Raji (cell line): ENCODE results near the gene CDK14.

ENCODE experiments used
- POLR2A ChIP-seq: IDR thresholded peaks from 2 replicates; pipeline ENCODE4 v1.6.1; 2011; ENCODE audit warnings: low read depth, low read length, control low read depth; ENCODE audit not compliant: insufficient read depth

CDK14 gene

DNA sequence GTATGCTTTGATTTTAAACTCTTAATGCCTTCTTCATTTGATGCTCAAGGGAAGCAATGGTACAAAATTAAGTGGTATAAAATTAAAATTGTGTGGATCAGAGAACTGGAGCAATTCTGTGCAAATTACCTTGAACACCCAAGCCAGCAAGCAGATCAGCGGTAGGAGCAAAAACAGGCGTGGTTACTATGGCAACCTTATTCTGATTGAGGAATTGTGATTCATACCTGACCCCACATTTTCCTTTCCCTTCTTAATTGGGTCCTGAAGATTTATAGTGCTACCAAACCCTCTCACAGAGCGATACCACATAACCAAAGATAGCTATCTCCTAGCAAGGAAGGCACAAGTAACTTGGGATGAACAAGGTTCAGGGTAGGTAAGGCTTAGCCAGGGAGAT, 595.6 kb downstream of the CDK14 start:
- no peak for TF ChIP-seq POLR2A

DNA sequence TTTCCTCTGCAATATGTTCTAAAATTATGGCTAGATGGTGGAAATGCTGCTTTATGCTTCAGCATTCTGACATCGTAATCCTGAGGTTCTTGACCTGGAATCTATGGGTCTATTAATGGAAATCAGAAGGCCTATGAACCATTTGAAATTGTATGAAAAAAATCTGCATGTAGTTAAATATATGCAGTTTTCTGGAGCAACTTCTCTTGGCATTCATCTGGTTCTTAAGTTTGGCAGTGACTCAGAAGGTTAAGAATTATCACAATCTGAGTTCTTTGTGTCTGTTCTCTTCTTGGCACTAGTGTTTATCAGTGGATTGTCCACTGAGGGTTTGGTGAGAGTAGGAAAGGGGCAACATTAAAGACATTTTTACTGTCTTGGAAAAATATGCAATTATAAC, 597.0 kb downstream of the CDK14 start:
- TF ChIP-seq POLR2A = no peak

DNA sequence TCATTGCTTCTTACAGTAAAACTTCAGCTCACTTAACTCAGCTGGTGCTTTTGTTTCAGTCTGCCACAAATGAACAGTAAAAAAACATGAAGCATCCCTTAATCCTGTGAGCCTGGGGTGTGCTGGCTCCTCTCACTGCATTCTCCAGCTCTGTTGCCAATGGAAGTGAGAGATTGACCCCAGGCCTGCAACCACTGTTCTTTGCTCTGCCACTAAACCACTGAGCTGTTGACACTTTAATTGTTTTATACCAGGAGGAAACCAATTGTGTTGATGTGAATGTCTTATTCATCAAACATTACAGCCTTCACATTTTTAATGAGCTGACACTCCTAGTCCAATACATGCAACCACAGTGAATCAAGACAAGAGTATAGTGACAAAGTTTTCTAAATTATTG, 598.7 kb downstream of the CDK14 start:
- TF ChIP-seq POLR2A = no peak

DNA sequence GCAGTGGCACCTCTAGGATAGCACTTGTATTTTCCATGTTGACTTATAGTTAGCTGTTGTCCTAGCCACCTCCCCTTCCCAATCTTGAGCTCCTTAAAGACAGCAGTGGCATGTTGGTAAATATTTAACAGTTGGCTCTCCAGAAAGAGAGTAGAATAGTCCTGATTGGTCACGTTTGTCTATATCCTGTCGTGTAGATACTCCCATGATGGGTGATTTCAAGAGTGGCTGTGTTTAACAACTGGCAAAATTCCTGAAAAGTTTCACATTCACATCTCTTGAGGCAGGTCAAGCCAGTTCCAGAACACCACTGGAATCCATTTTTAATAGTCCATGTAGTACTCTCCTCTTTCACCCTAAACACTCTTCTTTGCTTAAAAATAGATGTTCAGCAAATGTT, 599.9 kb downstream of the CDK14 start:
- no peak for TF ChIP-seq POLR2A

DNA sequence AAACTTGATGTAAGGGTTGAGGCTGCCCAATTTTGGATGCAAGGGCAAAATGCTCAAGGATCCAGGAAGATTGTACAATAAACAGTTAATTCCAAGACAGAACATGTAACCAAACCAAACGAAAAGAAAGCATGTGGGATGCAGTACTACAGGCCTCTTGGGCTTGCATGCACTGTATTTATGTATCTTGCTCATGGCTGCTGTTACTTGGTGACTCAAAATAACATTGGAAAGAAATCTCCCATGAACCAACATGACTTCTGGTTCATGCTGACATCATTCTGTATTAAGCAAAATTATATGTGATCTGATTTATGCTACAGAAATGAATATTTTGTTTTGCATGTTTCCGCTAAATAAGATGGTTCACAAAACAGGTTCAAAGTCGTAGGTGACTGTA, 602.2 kb downstream of the CDK14 start:
- no peak for TF ChIP-seq POLR2A

DNA sequence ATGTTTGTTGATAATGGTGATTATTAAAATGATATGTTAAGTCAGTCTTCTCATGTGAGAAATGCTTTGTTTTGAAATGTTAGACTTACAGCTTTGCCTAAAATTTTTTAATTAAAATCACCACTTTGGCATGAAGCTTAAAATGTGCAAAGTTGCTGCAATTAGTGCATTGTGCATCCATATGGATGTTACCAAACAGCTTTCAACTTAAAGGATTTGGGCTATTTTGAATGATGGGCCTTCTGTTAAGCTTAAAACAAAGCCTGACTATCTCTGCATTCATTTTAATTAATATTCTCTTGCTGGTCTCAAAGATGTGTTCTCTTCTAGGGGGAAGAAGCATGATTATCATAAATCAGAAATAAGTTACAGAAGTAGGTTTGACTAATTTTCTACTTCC, 603.5 kb downstream of the CDK14 start:
- TF ChIP-seq POLR2A = no peak

DNA sequence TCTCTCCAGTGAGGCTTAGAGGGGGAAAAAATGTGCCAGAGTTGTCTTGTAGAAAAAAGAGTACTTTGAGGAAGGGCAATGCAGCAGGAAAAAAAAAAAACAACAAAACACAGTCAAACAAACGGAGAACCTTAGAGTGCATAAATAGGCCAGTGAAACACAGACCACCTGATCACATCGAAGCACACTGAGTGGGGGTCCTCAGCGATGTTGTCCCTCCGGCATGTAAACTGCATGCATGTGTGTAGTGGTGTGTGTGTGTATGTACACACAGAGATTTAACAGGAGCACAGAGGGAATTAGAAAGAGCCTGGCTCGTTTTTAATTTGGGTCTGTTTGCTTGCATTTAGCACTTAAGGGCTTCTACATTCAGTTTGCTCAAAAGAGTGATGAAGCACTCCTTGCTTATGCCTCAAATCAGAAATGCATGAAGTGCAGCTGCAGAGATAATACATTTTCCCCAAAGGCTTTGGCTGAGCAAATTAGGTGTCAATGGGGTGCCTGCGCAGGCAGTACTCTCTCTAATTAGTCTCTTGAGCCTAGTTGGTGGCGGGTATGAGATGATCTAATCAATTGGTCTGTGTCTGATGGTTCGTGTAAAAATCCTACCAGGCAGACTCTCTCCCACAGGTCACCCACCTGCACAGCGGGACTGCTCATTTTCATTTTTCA, 605.5 kb downstream of the CDK14 start:
- no peak for TF ChIP-seq POLR2A

DNA sequence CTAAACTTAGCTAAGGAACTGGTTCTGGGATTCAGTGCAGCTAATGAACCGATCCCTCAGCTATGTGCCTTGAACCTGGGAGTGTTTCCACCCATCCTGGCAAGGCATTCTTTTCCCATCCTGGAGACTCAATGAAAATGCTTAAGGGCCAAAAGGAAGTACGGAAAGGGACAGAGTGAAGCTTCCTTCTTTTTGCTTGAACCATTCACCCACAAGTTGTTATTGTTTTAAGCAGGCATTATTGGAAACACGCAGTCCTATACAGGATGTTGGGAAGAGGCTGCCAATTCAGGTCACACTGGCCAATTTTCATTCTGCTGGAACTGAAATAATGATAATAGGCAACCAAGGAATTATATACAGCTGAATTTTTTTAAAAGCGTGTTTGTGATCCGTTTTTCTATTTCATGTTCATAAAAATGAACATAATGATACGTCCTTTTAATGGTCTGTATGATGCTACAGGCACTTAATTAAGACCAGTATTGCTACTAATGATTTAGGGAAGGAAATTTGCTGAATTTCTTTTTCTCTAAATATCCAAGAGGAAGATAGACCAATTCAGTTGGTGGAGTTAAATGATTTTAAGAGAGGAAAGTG, 610.3 kb downstream of the CDK14 start:
- TF ChIP-seq POLR2A = no peak

DNA sequence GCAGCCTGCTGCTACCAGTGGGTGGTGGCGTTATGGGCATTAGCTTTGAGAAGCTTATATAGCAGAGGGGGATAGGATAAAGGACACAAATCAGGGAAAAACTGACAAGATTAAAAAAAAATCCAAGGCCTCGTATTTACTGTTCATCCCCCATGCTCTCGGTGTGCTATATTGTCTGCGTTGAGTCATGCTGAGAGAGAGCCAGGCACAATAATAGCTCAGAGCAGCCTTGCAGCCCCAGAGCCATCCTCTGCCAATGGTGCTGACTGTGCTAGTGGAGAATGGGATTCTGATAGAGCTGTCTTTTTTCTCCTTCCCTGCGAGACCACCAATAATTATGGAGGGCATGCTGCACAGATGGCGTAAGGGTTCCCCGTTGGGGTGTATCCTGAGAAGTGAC, 616.5 kb downstream of the CDK14 start:
- no peak for TF ChIP-seq POLR2A

DNA sequence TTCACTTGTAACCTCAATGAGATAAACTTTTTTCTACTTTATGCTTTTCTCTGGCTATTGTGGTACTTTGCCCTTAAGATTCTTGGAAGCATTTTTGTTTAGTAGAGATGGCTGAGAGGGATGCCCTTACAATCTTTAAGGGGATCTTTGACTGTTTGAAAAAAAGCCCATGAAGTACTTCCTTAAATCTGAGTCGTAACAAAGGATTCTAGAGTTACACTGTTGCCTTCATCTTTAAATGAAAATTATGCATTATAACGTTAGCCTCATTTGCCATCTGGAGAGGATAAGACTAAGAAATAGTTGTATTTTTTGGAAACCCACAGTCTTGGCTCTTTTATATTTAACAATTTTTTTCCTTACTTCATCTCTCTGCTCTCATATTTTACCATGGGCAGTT, 630.3 kb downstream of the CDK14 start:
- TF ChIP-seq POLR2A = no peak

DNA sequence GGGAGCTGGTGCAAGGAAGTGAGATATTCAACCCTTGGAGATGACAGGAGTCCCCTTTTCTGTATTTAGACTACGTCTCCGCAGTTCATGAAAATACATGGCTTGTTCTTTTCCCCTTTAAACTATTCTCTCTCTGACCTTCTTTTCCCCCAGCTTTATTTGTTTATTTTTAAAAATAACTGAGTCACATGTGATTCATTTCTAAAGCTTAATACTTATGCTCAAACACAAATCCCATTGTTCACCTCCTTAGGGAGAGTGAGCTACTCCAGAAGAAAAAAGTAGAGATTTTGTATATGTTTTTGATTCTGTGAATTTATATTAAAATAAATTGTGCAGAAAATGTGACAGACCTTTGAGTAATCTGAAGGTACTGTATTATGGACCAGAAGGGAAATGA, 632.2 kb downstream of the CDK14 start:
- TF ChIP-seq POLR2A = no peak

DNA sequence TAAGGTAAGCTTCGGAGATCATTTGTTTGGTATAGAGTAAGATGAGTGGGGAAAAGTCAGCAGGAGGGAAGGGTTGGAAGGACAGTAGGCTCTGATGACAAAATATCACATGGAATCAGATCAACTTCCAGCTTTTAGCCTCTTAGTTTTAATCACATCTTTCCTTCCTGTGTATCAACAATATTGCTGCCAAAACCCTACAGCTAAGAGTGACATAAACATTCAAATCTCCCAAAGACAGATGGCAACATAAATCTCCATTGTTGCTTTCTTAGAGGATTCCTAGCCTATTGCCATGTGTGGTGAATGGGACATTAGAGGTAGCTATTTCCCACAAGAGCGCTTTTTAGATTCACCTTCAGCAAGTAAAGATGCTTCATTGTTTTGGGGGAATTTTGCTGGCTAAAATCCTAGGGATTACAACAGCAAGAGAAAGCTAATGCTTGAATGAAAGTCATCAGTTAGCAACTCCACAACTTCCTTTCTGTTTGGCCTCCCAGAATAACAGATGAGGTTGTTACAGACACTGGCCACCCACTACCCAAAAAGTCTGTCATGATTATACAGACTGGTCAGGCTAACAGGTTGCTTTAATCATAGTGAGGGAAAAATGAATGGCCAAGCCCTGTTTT, 632.9 kb downstream of the CDK14 start:
- no peak for TF ChIP-seq POLR2A

DNA sequence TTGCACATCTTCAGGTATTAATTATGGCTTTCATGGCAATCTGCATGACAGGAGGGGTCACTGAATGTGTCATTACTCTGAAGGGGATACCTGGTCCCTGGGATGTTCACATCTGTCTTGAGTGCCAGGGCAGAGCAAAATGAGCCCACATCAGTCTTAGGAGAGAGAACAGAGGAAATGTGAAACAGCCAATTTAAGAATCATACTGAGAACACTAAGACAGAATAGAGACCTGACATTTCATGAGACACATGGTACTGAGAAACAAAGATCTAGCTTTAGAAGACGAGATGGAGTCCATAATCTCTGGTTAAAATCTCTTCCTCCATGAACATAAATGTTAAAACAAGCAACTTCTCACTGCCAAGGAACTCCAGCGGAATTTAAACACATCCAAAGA, 634.0 kb downstream of the CDK14 start:
- no peak for TF ChIP-seq POLR2A

DNA sequence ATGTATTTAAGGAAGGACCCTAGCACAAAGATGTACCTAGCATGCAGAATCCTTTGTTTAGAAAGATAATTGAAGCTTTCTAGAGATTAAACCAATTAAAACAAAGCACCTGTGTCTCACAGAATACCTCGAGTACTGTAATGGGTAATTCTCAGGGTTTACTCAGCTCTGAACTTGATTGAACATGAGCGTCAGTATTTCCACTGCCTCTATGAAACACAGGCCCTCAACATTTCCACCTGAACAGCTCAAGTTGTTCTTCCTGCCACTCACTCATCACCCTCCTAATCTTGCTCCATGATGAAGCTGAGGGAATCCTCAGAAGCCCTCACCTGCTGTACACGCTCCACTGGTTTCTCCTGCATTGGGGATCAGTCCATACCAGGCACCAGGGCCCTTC, 634.4 kb downstream of the CDK14 start:
- no peak for TF ChIP-seq POLR2A

DNA sequence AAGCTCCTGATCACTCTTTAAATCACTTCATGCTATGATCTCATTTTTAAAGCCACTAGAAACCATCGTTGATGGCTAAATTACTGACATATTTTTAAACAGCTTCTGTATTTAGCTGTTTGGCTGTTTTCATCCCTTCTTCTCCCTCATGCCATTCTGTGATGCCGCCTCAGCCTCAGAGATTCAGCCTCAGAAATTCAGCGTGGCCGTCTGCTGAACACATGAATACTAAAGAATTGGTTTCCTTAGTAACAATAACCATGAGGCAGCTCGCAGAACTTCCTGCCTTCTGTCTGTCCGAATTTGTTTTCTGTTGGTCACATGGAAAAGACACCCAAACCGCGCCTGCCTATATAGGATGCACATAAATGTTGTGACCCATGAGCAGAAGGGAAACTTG, 637.1 kb downstream of the CDK14 start:
- TF ChIP-seq POLR2A = no peak

DNA sequence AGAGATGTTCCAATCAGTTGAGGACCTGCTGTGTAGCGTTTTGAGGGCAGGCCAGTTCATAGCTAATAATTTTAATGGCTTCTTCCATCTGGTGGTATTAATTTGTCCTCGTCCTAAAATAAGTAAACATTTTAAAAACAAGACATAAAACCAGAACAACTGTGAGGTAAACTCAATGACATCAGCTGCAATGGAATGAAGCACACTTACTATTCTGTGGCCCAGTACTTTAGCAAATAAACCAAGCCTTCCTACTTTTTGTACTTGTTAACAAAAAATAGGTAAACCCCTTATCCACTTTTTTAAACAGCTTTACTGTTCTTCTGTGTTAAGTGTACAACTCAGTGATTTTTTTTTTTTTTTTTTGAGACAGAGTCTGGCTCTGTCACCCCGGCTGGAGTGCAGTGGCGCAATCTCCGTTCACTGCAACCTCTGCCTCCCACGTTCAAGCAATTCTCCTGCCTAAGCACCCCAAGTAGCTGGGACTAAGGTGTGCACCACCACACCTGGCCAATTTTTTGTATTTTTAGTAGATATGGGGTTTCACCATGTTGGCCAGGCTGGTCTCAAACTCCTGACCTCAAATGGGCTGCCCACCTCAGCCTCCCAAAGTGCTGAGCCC, 639.2 kb downstream of the CDK14 start:
- no peak for TF ChIP-seq POLR2A
